ENCODE data around the gene NIPA2.

Gene NIPA2

GRCh38 chr15:22868928-22869327 is 30.5 kb downstream of the NIPA2 start:
- Histone ChIP-seq H3K4me3 (ENCODE audit: low read length) (no peak overlapping the region), H3K9ac (ENCODE audit: low read depth, low read length) (no peak overlapping the region), H3K36me3 (ENCODE audit: insufficient read depth, low read length) (peaks cover 82% of the 10 kb centered on the region), H3K9me3 (replicated peaks; ENCODE audit: low read length) (no peaks in the 10 kb centered on the region), H3K4me2 (ENCODE audit: low read length) (no peak overlapping the region), H3K4me1 (ENCODE audit: control insufficient read depth, insufficient read depth, low read length) (peaks cover 3% of the 10 kb centered on the region), H3K27me3 (ENCODE audit: control insufficient read depth, insufficient read depth, low read length) (no peaks in the 10 kb centered on the region)

GRCh38 chr15:22869856-22870255 is 31.4 kb downstream of the NIPA2 start:
- no peak overlapping the region for H3K4me2 ChIP-seq (ENCODE audit: low read length)
- peaks cover 85% of the 10 kb centered on the region for H3K36me3 ChIP-seq (ENCODE audit: insufficient read depth, low read length)
- H3K9me3 ChIP-seq (replicated peaks; ENCODE audit: low read length), result no peaks in the 10 kb centered on the region
- peaks cover 3% of the 10 kb centered on the region for H3K4me1 ChIP-seq (ENCODE audit: control insufficient read depth, insufficient read depth, low read length)
- no peaks in the 10 kb centered on the region for H3K27me3 ChIP-seq (ENCODE audit: control insufficient read depth, insufficient read depth, low read length)
- no peak overlapping the region for H3K4me3 ChIP-seq (ENCODE audit: low read length)
- H3K9ac ChIP-seq (ENCODE audit: low read depth, low read length), result no peak overlapping the region

GRCh38 chr15:22870865-22871264 is 32.4 kb downstream of the NIPA2 start:
- no peak overlapping the region for H3K4me2 ChIP-seq (ENCODE audit: low read length)
- H3K9me3 ChIP-seq (replicated peaks; ENCODE audit: low read length), result no peaks in the 10 kb centered on the region
- H3K9ac ChIP-seq (ENCODE audit: low read depth, low read length), result no peak overlapping the region
- peaks cover 89% of the 10 kb centered on the region for H3K36me3 ChIP-seq (ENCODE audit: insufficient read depth, low read length)
- peaks cover 3% of the 10 kb centered on the region for H3K4me1 ChIP-seq (ENCODE audit: control insufficient read depth, insufficient read depth, low read length)
- H3K27me3 ChIP-seq (ENCODE audit: control insufficient read depth, insufficient read depth, low read length), result no peaks in the 10 kb centered on the region
- no peak overlapping the region for H3K4me3 ChIP-seq (ENCODE audit: low read length)

GRCh38 chr15:22871481-22872086 is 33.1 kb downstream of the NIPA2 start:
- Histone ChIP-seq H3K4me2 (ENCODE audit: low read length) (no peak overlapping the region), H3K9me3 (replicated peaks; ENCODE audit: low read length) (no peaks in the 10 kb centered on the region), H3K27me3 (ENCODE audit: control insufficient read depth, insufficient read depth, low read length) (no peaks in the 10 kb centered on the region), H3K4me3 (ENCODE audit: low read length) (no peak overlapping the region), H3K4me1 (ENCODE audit: control insufficient read depth, insufficient read depth, low read length) (peaks cover 3% of the 10 kb centered on the region), H3K36me3 (ENCODE audit: insufficient read depth, low read length) (peaks cover 86% of the 10 kb centered on the region), H3K9ac (ENCODE audit: low read depth, low read length) (no peak overlapping the region)

GRCh38 chr15:22872936-22873701 is 34.7 kb downstream of the NIPA2 start:
- Histone ChIP-seq H3K4me1 (ENCODE audit: control insufficient read depth, insufficient read depth, low read length) (peaks cover 3% of the 10 kb centered on the region), H3K4me2 (ENCODE audit: low read length) (no peak overlapping the region), H3K27me3 (ENCODE audit: control insufficient read depth, insufficient read depth, low read length) (no peaks in the 10 kb centered on the region), H3K9ac (ENCODE audit: low read depth, low read length) (no peak overlapping the region), H3K36me3 (ENCODE audit: insufficient read depth, low read length) (peaks cover 83% of the 10 kb centered on the region), H3K4me3 (ENCODE audit: low read length) (no peak overlapping the region), H3K9me3 (replicated peaks; ENCODE audit: low read length) (no peaks in the 10 kb centered on the region)

GRCh38 chr15:22873841-22874240 is 35.4 kb downstream of the NIPA2 start:
- H3K27me3 ChIP-seq (ENCODE audit: control insufficient read depth, insufficient read depth, low read length), result no peaks in the 10 kb centered on the region
- peaks cover 3% of the 10 kb centered on the region for H3K4me1 ChIP-seq (ENCODE audit: control insufficient read depth, insufficient read depth, low read length)
- peaks cover 75% of the 10 kb centered on the region for H3K36me3 ChIP-seq (ENCODE audit: insufficient read depth, low read length)
- no peaks in the 10 kb centered on the region for H3K9me3 ChIP-seq (replicated peaks; ENCODE audit: low read length)
- no peak overlapping the region for H3K9ac ChIP-seq (ENCODE audit: low read depth, low read length)
- H3K4me2 ChIP-seq (ENCODE audit: low read length), result no peak overlapping the region
- H3K4me3 ChIP-seq (ENCODE audit: low read length), result no peak overlapping the region

- Histone ChIP-seq H3K4me2 (ENCODE audit: low read length) (no peak overlapping the region), H3K9ac (ENCODE audit: low read depth, low read length) (no peak overlapping the region), H3K4me1 (ENCODE audit: control insufficient read depth, insufficient read depth, low read length) (peaks cover 3% of the 10 kb centered on the region), H3K36me3 (ENCODE audit: insufficient read depth, low read length) (peaks cover 73% of the 10 kb centered on the region), H3K27me3 (ENCODE audit: control insufficient read depth, insufficient read depth, low read length) (no peaks in the 10 kb centered on the region), H3K4me3 (ENCODE audit: low read length) (no peak overlapping the region), H3K9me3 (replicated peaks; ENCODE audit: low read length) (no peaks in the 10 kb centered on the region)
Observed at GRCh38 chr15:22874256-22874655, 35.8 kb downstream of the NIPA2 start.

- H3K9ac ChIP-seq (ENCODE audit: low read depth, low read length), result no peak overlapping the region
- H3K4me1 ChIP-seq (ENCODE audit: control insufficient read depth, insufficient read depth, low read length), result peaks cover 3% of the 10 kb centered on the region
- H3K4me3 ChIP-seq (ENCODE audit: low read length), result no peak overlapping the region
- H3K27me3 ChIP-seq (ENCODE audit: control insufficient read depth, insufficient read depth, low read length), result no peaks in the 10 kb centered on the region
- H3K4me2 ChIP-seq (ENCODE audit: low read length), result no peak overlapping the region
- no peaks in the 10 kb centered on the region for H3K9me3 ChIP-seq (replicated peaks; ENCODE audit: low read length)
- peaks cover 68% of the 10 kb centered on the region for H3K36me3 ChIP-seq (ENCODE audit: insufficient read depth, low read length)
Observed at GRCh38 chr15:22874966-22875365, 36.5 kb downstream of the NIPA2 start.

GRCh38 chr15:22877117-22877516 is 38.7 kb downstream of the NIPA2 start:
- Histone ChIP-seq H3K36me3 (ENCODE audit: insufficient read depth, low read length) (peaks cover 70% of the 10 kb centered on the region), H3K4me3 (ENCODE audit: low read length) (no peak overlapping the region), H3K9ac (ENCODE audit: low read depth, low read length) (no peak overlapping the region), H3K4me2 (ENCODE audit: low read length) (no peak overlapping the region), H3K9me3 (replicated peaks; ENCODE audit: low read length) (no peaks in the 10 kb centered on the region), H3K4me1 (ENCODE audit: control insufficient read depth, insufficient read depth, low read length) (peaks cover 3% of the 10 kb centered on the region), H3K27me3 (ENCODE audit: control insufficient read depth, insufficient read depth, low read length) (no peaks in the 10 kb centered on the region)

GRCh38 chr15:22877607-22878006 is 39.1 kb downstream of the NIPA2 start:
- no peak overlapping the region for H3K4me3 ChIP-seq (ENCODE audit: low read length)
- no peak overlapping the region for H3K4me2 ChIP-seq (ENCODE audit: low read length)
- H3K36me3 ChIP-seq (ENCODE audit: insufficient read depth, low read length), result peaks cover 70% of the 10 kb centered on the region
- no peaks in the 10 kb centered on the region for H3K9me3 ChIP-seq (replicated peaks; ENCODE audit: low read length)
- H3K4me1 ChIP-seq (ENCODE audit: control insufficient read depth, insufficient read depth, low read length), result peaks cover 3% of the 10 kb centered on the region
- H3K27me3 ChIP-seq (ENCODE audit: control insufficient read depth, insufficient read depth, low read length), result no peaks in the 10 kb centered on the region
- H3K9ac ChIP-seq (ENCODE audit: low read depth, low read length), result no peak overlapping the region

- no peak overlapping the region for H3K9ac ChIP-seq (ENCODE audit: low read depth, low read length)
- H3K36me3 ChIP-seq (ENCODE audit: insufficient read depth, low read length), result peaks cover 70% of the 10 kb centered on the region
- no peaks in the 10 kb centered on the region for H3K27me3 ChIP-seq (ENCODE audit: control insufficient read depth, insufficient read depth, low read length)
- H3K9me3 ChIP-seq (replicated peaks; ENCODE audit: low read length), result no peaks in the 10 kb centered on the region
- no peak overlapping the region for H3K4me3 ChIP-seq (ENCODE audit: low read length)
- peaks cover 3% of the 10 kb centered on the region for H3K4me1 ChIP-seq (ENCODE audit: control insufficient read depth, insufficient read depth, low read length)
- no peak overlapping the region for H3K4me2 ChIP-seq (ENCODE audit: low read length)
Observed at GRCh38 chr15:22878103-22878502, 39.6 kb downstream of the NIPA2 start.

Data from skeletal muscle satellite cell (primary cell).